HFFc6 (cell line): ENCODE results near the gene APBB2. TPM values are rescaled to one million over a fixed set of nuclear protein-coding genes. Genes with fewer than 3 reads are reported as not detected.

Source experiments
- DNase-seq: peaks from one replicate; pipeline ENCODE4 v3.0.0-alpha.2; 2018
- H3K27ac Mint-ChIP-seq: 2 replicates; pipeline ENCODE4 v1.8.0; 2020; ENCODE audit warnings: mild to moderate bottlenecking, mixed read lengths
- H3K27me3 Mint-ChIP-seq: 2 replicates; pipeline ENCODE4 v1.8.0; 2021; ENCODE audit warnings: mild to moderate bottlenecking, moderate library complexity, mixed read lengths; ENCODE audit not compliant: insufficient read depth
- H3K36me3 Mint-ChIP-seq: 2 replicates; pipeline ENCODE4 v1.8.0; 2021; ENCODE audit warnings: low read depth, mixed read lengths
- H3K4me1 Mint-ChIP-seq: 2 replicates; pipeline ENCODE4 v1.8.0; 2020; ENCODE audit warnings: low read depth, mixed read lengths
- H3K4me3 Mint-ChIP-seq: 2 replicates; pipeline ENCODE4 v1.8.0; 2020; ENCODE audit warnings: mild to moderate bottlenecking, moderate library complexity, mixed read lengths
- H3K9me3 Mint-ChIP-seq: 2 replicates; pipeline ENCODE4 v1.8.0; 2020; ENCODE audit warnings: mild to moderate bottlenecking, mixed read lengths
- total RNA-seq, 6 experiments: library from RNA; stranded (reverse); fragmentation: NEBNext Ultra II Directional; extraction: Animal tissue kit (Norgen Biotek cat#: 25700); gene quantifications; 2 replicates in 1 of 6; 3 replicates in 5 of 6; pipeline ENCODE4 v1.2.3, GENCODE V29; 2021
- TF ChIP-seq, protein P1 (sequence below): fragments of 200-600 bp; sonication (generic); IDR thresholded peaks from 2 replicates; pipeline ENCODE4 v1.5.0; 2021; ENCODE audit warnings: antibody characterized with exemption, mild to moderate bottlenecking

Gene APBB2
- total RNA-seq, 6 experiments from 2014 or later: 32.4 to 45.5 (median 35.8) TPM

DNA sequence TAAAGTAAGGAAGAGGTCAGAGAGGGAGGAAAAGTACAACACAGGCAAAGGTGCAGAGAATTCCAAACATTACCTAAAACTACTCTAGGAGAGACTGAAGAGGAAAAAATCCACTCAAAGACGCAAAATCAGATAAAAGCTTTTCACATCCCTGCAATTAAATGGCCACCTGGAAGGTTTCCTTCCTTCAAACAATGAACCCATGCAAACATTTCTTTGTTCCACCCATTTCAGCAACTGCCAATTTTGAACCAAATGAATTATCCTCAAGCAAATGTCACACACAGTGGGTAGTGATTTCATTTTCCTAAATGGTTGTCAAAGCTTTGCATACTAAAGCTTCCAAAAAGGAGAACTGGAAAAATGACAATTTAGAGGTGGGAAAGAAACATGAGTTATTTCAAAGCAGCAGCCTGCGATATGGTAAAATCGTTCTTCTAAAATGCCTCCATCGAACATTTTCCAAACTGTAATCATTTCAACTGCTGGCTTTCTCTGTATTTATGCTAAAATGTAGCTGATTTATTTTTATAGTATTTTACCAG, 45.0 kb downstream of the APBB2 start:
- no peak for DNase-seq
- no peaks in the 10 kb centered on the region for H3K27me3 Mint-ChIP-seq
- no peak overlapping the region for H3K4me3 Mint-ChIP-seq
- no peak overlapping the region for H3K27ac Mint-ChIP-seq
- TF ChIP-seq, protein P1, sequence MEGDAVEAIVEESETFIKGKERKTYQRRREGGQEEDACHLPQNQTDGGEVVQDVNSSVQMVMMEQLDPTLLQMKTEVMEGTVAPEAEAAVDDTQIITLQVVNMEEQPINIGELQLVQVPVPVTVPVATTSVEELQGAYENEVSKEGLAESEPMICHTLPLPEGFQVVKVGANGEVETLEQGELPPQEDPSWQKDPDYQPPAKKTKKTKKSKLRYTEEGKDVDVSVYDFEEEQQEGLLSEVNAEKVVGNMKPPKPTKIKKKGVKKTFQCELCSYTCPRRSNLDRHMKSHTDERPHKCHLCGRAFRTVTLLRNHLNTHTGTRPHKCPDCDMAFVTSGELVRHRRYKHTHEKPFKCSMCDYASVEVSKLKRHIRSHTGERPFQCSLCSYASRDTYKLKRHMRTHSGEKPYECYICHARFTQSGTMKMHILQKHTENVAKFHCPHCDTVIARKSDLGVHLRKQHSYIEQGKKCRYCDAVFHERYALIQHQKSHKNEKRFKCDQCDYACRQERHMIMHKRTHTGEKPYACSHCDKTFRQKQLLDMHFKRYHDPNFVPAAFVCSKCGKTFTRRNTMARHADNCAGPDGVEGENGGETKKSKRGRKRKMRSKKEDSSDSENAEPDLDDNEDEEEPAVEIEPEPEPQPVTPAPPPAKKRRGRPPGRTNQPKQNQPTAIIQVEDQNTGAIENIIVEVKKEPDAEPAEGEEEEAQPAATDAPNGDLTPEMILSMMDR: no peak
- peaks cover 6% of the 10 kb centered on the region; the same call in 1 of the 2 replicates for H3K4me1 Mint-ChIP-seq
- peaks cover 30% of the 10 kb centered on the region for H3K36me3 Mint-ChIP-seq
- H3K9me3 Mint-ChIP-seq: no peaks in the 10 kb centered on the region

DNA sequence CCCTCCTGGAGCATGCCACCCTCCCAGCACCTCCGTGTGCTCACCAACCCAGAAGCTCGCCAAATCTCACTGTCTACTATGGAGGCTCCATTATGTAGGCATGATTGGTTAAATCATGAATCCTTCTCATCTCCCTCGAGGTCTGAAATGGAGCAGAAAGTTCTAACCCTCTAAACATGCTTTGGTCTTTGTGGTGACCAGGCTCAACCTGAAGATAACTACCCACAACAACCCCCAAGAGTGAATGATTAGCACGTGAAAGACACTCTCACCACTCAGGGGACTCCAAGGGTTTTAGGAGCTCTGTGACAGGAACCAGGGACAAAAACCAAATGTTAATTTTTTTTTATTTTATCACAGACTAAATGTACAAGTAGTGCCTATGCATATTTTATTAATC, 47.2 kb downstream of the APBB2 start:
- TF ChIP-seq, protein P1: no peak
- Mint-ChIP-seq H3K4me3 (no peak overlapping the region), H3K36me3 (peaks cover 21% of the 10 kb centered on the region), H3K27me3 (no peaks in the 10 kb centered on the region), H3K27ac (no peak overlapping the region), H3K4me1 (peaks cover 11% of the 10 kb centered on the region), H3K9me3 (no peaks in the 10 kb centered on the region)
- DNase-seq: no peak

DNA sequence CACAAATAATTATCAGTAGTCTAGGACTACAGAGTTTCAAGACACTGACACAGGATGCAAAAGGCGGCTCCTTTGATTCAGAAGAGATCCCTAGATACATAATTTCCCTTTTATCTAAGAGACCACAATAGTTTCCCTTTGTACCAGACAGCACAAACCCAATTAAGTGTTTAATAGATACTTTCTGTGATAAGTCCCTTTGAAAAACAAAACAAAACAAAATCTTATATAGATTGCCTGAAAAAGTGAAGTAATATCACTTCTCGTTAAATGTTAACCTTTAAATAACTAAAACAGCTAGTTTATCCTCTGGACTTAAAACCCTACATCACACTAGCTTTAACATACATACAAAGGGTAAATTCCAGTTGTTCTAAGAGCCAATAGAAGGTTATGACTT, 49.9 kb downstream of the APBB2 start:
- TF ChIP-seq, protein P1: no peak
- peaks cover 21% of the 10 kb centered on the region for H3K36me3 Mint-ChIP-seq
- no peak for DNase-seq
- H3K9me3 Mint-ChIP-seq: no peaks in the 10 kb centered on the region
- H3K4me3 Mint-ChIP-seq: no peak overlapping the region
- no peaks in the 10 kb centered on the region for H3K27me3 Mint-ChIP-seq
- no peak overlapping the region for H3K27ac Mint-ChIP-seq
- H3K4me1 Mint-ChIP-seq: peaks cover 39% of the 10 kb centered on the region

DNA sequence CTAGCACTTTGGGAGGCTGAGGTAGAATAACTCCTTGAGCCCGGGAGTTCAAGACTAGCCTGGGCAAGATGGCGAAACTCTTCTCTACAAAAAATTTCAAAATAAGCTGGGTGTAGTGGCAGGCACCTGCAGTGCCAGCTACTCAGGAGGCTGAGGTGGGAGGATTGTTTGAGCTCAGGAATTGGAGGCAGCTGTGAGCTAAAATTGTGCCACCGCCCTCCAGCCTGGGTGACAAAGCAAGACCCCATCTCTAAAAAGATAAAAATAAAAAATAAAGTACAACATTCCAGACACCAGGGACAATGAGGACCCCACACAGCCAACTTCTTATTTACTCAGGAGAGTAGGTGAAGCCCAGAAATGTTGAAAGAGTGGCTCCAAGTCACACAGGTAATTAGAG, 53.0 kb downstream of the APBB2 start:
- H3K27ac Mint-ChIP-seq: peak overlapping the region; percentile 83
- H3K9me3 Mint-ChIP-seq: no peaks in the 10 kb centered on the region

DNA sequence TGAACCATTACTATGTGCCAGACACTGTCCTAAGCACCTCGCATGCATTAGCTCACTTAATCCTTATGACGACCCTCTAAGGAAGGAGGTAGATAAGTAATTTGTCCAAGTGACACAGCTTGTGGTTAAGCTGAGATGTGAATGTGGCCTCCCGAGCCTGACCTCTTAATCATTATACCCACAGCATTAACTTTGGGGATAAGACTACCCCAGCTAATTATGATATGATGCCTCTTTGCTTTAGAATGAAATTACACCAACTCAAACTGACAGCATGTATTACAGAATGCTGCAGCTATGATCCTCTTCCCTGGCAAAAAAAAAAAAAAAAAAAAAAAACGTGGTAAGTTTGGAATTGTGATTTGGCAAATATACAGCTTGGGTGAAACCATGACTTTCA, 53.5 kb downstream of the APBB2 start:
- H3K27ac Mint-ChIP-seq: peak overlapping the region; percentile 83
- peak; percentile 65 for DNase-seq
- TF ChIP-seq, protein P1: no peak
- H3K36me3 Mint-ChIP-seq: peaks cover 10% of the 10 kb centered on the region
- peak overlapping the region; percentile 64 for H3K4me3 Mint-ChIP-seq
- no peaks in the 10 kb centered on the region for H3K9me3 Mint-ChIP-seq
- H3K27me3 Mint-ChIP-seq: no peaks in the 10 kb centered on the region
- H3K4me1 Mint-ChIP-seq: peaks cover 72% of the 10 kb centered on the region

More for the DNA sequence above, 53.0 kb downstream of the APBB2 start:
- Mint-ChIP-seq H3K4me3 (peak overlapping the region; percentile 64), H3K27me3 (no peaks in the 10 kb centered on the region), H3K4me1 (peaks cover 67% of the 10 kb centered on the region), H3K36me3 (peaks cover 13% of the 10 kb centered on the region)
- TF ChIP-seq, protein P1: peak; percentile 12; the same call in 1 of the 2 replicates
- no peak for DNase-seq
